GM12875 (cell line): Measurements from ENCODE around the gene MEX3D.
"Not testable (repeated sequence)": the region's sequence is repeated elsewhere in the genome, so short reads cannot be mapped to it uniquely, and the experiment has no call there.

Experiments
- H3K4me3 ChIP-seq: one replicate; pipeline ENCODE4 v1.5.1; 2011; ENCODE audit warnings: low read depth, low read length, control low read depth
- TF ChIP-seq, protein P1 (sequence below): IDR thresholded peaks from 2 replicates; pipeline ENCODE4 v1.5.1; 2011; ENCODE audit warnings: low read depth, mild to moderate bottlenecking, control low read depth, inconsistent platforms, low read length, moderate library complexity, borderline replicate concordance; ENCODE audit not compliant: insufficient read depth

MEX3D gene

DNA sequence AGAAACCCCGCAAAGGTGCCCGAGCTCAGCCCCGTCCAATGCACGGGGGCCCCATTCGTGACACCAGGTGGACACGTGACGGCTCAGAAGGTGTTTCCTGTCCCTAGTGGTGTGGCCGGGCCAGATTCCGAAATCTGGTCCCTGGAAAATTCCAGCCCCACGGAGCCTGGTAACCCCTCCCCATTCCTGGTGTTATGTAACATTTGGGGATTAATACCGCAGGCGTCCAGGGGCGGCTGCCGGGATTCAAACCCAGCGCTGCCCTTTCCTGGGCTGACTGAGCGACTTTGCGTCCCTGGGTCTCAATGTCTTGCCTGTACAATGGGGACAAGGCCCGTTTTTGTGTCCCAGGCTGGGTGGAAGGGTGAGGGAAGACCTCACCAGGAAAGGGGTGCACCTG lies 45.3 kb downstream of the MEX3D start:
- H3K4me3 ChIP-seq: no peak overlapping the region
- TF ChIP-seq, protein P1, sequence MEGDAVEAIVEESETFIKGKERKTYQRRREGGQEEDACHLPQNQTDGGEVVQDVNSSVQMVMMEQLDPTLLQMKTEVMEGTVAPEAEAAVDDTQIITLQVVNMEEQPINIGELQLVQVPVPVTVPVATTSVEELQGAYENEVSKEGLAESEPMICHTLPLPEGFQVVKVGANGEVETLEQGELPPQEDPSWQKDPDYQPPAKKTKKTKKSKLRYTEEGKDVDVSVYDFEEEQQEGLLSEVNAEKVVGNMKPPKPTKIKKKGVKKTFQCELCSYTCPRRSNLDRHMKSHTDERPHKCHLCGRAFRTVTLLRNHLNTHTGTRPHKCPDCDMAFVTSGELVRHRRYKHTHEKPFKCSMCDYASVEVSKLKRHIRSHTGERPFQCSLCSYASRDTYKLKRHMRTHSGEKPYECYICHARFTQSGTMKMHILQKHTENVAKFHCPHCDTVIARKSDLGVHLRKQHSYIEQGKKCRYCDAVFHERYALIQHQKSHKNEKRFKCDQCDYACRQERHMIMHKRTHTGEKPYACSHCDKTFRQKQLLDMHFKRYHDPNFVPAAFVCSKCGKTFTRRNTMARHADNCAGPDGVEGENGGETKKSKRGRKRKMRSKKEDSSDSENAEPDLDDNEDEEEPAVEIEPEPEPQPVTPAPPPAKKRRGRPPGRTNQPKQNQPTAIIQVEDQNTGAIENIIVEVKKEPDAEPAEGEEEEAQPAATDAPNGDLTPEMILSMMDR: no peak

DNA sequence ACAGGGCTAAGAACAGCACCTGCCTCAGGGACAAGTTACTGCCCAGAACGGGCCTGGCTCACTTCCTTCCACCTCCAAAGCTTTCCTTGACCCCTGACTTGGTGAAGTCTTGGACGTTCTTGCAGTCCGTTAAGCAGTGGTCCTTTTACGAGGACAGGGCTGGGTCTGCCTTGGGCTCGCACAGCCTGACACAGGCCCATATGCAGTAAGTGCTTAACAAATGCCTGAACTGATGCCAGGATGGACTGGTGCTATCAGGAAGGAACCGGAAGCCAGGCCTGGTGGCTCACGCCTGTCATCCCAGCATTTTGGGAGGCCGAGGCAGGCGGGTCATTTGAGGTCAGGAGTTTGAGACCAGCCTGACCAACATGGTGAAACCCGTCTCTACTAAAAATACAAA lies 46.1 kb downstream of the MEX3D start:
- TF ChIP-seq, protein P1: no peak

DNA sequence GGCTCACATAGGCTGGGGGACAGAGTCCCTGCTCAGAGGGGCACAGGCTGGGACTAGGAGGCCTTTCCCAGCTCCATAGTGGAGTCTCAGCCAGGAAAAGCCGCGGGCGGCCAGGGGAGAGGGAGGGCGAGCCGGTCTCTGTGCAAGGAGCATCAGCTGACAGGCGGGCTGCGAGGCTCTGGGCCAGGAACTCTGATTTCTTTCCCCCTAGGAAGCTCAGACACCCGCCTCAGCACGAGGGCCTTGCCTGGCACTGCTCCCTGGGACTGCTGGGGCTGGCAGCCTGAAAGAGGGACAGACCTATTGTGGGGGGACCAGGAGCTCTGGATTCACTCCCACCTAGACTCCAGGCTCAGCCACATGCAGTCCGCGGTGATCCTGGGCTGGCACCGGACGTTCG lies 46.5 kb downstream of the MEX3D start:
- TF ChIP-seq, protein P1: no peak
- no peak overlapping the region for H3K4me3 ChIP-seq

More for the DNA sequence above, 46.1 kb downstream of the MEX3D start:
- no peak overlapping the region for H3K4me3 ChIP-seq

DNA sequence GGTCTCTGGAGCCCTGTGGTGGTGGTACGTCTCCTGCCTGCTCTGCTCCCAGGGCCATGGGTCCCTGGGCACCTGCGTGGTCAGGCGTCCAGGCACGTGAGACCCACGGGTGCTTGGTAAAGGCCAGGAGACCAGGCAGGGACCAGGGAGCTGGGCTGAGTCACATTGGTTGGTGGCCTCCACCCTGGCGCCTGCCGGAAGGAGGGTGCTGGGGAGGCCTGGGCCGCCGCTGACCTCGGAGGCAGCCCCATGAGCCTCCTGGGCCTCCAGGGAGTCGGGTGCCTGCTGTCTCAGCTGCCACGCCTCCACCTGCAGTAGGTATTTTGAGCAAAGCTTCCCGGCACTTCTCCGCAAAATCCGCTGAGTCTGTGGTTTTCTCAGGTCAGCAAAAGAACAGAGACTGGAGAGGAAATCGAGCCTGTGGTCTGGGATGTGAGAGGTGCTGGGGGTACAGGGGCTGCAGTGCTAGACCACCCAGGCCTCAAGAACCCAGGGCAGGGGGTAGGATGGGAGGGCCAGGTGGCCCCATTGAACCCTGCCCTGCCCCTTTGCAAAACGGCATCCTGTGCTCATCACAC lies 47.8 kb downstream of the MEX3D start:
- TF ChIP-seq, protein P1: no peak
- no peak overlapping the region for H3K4me3 ChIP-seq

DNA sequence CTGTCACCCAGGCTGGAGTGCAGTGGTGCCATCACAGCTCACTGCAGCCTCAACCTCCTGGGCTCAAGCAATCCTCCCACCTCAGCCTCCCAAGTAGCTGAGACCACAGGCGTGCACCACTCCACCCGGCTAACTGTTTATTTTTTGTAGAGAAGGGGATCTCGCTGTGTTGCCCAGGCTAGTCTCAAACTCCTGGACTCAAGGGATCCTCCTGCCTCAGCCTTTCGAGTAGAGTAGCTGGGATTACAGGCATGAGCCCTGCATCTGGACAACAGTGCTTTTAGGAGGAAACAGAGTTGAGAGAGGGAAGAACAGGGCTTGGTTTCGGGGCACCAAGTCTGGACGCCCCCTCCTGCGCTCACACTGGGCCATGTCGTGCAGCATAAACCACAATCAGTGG lies 48.3 kb downstream of the MEX3D start:
- H3K4me3 ChIP-seq: not testable (repeated sequence)

DNA sequence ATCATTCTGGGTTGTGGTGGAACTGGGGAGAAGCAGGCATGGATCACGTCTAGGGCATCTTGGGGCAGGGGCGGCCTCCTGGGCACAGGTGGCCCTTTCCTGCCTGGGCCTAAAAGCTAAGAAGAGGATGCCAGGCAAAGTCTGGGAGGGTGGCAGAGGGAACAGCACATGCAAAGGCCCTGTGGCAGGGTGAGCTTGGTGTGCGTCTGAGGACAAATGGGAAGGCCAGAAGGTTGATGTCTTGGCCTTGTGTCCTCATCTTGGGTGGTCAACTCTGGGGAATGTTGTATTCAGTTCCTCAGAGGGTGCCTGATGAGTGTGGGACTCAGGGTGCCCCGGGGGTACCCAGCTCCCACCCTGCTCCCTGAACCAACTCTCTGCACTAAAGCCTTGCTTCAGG lies 49.7 kb downstream of the MEX3D start:
- no peak overlapping the region for H3K4me3 ChIP-seq
- TF ChIP-seq, protein P1: no peak

DNA sequence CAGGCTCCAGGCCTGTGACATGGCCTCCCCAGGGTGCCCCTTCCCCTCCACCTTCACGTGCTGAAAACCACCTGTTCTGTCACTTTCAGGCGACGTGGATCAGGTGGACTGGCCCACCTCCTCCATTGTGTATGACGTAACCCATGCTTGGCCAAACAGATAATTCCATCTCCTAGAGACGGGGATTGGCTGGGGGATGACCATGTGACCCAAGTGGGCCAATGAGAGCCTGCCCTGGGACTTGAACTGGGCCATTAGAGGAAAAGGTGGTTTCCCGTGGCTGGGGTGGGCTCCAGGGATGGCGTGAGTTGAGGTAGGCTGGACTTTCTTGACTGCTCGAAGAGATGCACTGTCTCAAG lies 51.8 kb downstream of the MEX3D start:
- H3K4me3 ChIP-seq: no peak overlapping the region
- TF ChIP-seq, protein P1: no peak
